HepG2 (cell line): ENCODE measurements around the gene ASF1B.

Experiments
- CBFB ChIP-seq: sonication (generic); formaldehyde crosslinking; IDR thresholded peaks from 2 replicates; pipeline ENCODE4 v1.4.0; 2020; ENCODE audit warnings: missing genetic modification reagents
- CREM ChIP-seq, 2 experiments: sonication (generic) in 1 of 2; formaldehyde crosslinking in 1 of 2; IDR thresholded peaks; 2 replicates each; pipeline versions ENCODE4 v1.4.0 to v1.6.1; 2016 to 2020; ENCODE audit warnings: antibody characterized with exemption in 1 of 2, mild to moderate bottlenecking in 1 of 2, missing genetic modification reagents in 1 of 2
- CSRNP2 ChIP-seq: sonication (generic); formaldehyde crosslinking; conservative IDR thresholded peaks from 2 replicates; pipeline ENCODE4 v1.8.0; 2022; ENCODE audit warnings: low read depth, missing genetic modification reagents
- DZIP1 ChIP-seq: sonication (generic); formaldehyde crosslinking; IDR thresholded peaks from 2 replicates; pipeline ENCODE4 v1.5.0; 2020; ENCODE audit warnings: mild to moderate bottlenecking, missing genetic modification reagents
- MXD4 ChIP-seq: IDR thresholded peaks from 2 replicates; pipeline ENCODE4 v1.6.1; 2016; ENCODE audit warnings: mild to moderate bottlenecking, missing biosample characterization, missing genetic modification reagents
- SCMH1 ChIP-seq: sonication (generic); formaldehyde crosslinking; IDR thresholded peaks from 2 replicates; pipeline ENCODE4 v1.9.0; 2021; ENCODE audit warnings: missing genetic modification reagents, mild to moderate bottlenecking, borderline replicate concordance
- SP1 ChIP-seq, 2 experiments: fragments of 450-650 bp in 1 of 2; sonication (generic) in 1 of 2; formaldehyde crosslinking in 1 of 2; IDR thresholded peaks; 2 replicates each; pipeline versions ENCODE4 v1.4.0 to v1.6.1; 2016 to 2020; ENCODE audit warnings: missing genetic modification reagents in 1 of 2
- TF ChIP-seq, protein P1 (sequence below): sonication (generic); formaldehyde crosslinking; IDR thresholded peaks from 2 replicates; pipeline ENCODE4 v1.5.0; 2020; ENCODE audit warnings: mild to moderate bottlenecking, missing genetic modification reagents, moderate library complexity

GRCh38 chr19:14081797-14082674 is 54.4 kb downstream of the ASF1B start:
- no peak for TF ChIP-seq CREM (IDR thresholded peaks at IDR 0.05)
- no peak for TF ChIP-seq CREM (CRISPR knock-in tag; IDR thresholded peaks at IDR 0.05)
- no peak for TF ChIP-seq CBFB (CRISPR knock-in tag)
- TF ChIP-seq DZIP1 (CRISPR knock-in tag) = no peak
- no peak for TF ChIP-seq SCMH1 (CRISPR knock-in tag)
- TF ChIP-seq SP1 (IDR thresholded peaks at IDR 0.05) = no peak
- TF ChIP-seq SP1 (CRISPR knock-in tag; IDR thresholded peaks at IDR 0.05) = no peak
- TF ChIP-seq, protein P1, sequence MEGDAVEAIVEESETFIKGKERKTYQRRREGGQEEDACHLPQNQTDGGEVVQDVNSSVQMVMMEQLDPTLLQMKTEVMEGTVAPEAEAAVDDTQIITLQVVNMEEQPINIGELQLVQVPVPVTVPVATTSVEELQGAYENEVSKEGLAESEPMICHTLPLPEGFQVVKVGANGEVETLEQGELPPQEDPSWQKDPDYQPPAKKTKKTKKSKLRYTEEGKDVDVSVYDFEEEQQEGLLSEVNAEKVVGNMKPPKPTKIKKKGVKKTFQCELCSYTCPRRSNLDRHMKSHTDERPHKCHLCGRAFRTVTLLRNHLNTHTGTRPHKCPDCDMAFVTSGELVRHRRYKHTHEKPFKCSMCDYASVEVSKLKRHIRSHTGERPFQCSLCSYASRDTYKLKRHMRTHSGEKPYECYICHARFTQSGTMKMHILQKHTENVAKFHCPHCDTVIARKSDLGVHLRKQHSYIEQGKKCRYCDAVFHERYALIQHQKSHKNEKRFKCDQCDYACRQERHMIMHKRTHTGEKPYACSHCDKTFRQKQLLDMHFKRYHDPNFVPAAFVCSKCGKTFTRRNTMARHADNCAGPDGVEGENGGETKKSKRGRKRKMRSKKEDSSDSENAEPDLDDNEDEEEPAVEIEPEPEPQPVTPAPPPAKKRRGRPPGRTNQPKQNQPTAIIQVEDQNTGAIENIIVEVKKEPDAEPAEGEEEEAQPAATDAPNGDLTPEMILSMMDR (CRISPR knock-in tag) = no peak
- TF ChIP-seq MXD4 (CRISPR knock-in tag) = no peak
- no peak for TF ChIP-seq CSRNP2 (CRISPR knock-in tag)
